ENCODE data around the gene GRIP2.

The GRIP2 gene

GRCh38 chr3:14503706-14504065 lies 36.5 kb downstream of the GRIP2 start:
- ChIA-PET POLR2A (no interaction called here), CTCF (no interaction called here)
- DNase-seq (ENCODE audit: extremely low spot score) = no peak
- TF ChIP-seq CTCF (IDR thresholded peaks at IDR 0.05; ENCODE audit: control extremely low read depth, extremely low read depth, low read depth, missing control alignments) = no peak

DNA sequence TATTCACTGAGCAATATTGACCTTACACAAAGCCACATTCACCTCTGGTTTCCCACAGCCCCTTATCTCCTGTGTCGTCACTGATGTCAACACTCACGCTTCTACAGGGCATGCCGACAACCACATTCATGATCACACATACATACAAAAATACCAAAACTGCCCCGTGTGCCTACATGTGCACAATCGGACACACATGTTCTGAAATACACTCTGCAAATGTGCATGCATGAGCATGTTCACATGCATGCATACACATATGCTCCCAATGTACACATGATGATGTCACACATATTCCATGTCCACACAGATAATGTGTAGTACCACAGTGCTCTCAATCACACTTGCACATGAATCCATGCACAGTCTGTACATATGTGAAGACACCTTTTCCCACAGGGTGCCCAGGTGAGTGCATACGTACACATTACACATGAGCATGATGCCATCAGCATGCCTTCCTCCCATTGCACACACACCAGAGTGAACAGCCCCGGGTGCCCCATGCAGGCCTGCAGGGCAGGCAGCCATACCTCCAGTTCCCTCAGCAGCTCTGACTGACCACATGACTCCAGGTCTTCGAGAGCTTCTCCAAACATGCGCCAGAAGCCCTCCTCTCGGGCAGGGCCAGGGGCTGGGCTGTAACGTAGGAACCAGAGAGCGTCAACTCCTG lies 37.0 kb downstream of the GRIP2 start:
- ChIA-PET CTCF (no interaction called here), POLR2A (no interaction called here)
- no peak for TF ChIP-seq CTCF (IDR thresholded peaks at IDR 0.05; ENCODE audit: control extremely low read depth, extremely low read depth, low read depth, missing control alignments)
- DNase-seq (ENCODE audit: extremely low spot score) = no peak

DNA sequence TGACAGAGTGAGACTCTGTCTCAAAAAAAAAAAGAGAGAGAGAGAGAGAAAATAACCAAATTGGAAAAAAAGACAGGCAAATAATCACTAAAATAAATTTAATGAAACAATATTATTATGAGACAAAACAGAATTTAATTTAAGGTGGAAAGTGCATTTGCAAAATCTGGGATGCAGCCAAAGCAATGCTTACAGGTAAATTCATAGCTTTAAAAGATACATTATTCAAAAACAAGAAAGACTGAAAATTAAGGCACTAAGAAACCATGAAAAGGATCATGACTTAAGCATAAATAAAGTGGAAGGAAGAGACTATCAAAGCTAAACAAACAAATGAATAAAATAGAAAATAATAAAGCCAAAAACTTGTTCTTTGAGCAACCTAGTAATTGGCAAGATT lies 37.7 kb downstream of the GRIP2 start:
- DNase-seq (ENCODE audit: extremely low spot score) = no peak
- TF ChIP-seq CTCF (IDR thresholded peaks at IDR 0.05; ENCODE audit: control extremely low read depth, extremely low read depth, low read depth, missing control alignments) = no peak
- POLR2A ChIA-PET = no interaction called here
- CTCF ChIA-PET = no interaction called here

- ChIA-PET CTCF (interaction anchor here (5.3 kb wide), 1 partner anchor 11 kb away, joined by 26 read pairs; no protein-coding TSS in a partner anchor), POLR2A (no interaction called here)
- TF ChIP-seq CTCF (IDR thresholded peaks at IDR 0.05; ENCODE audit: control extremely low read depth, extremely low read depth, low read depth, missing control alignments) = no peak
- DNase-seq (ENCODE audit: extremely low spot score) = no peak
These were observed 42.8 kb downstream of the GRIP2 start for GRCh38 chr3:14497321-14497720.

- ChIA-PET CTCF (interaction anchor here (5.3 kb wide), 1 partner anchor 12 kb away, joined by 26 read pairs; no protein-coding TSS in a partner anchor), POLR2A (no interaction called here)
- TF ChIP-seq CTCF (IDR thresholded peaks at IDR 0.05; ENCODE audit: control extremely low read depth, extremely low read depth, low read depth, missing control alignments) = no peak
- DNase-seq (ENCODE audit: extremely low spot score) = no peak
These were observed 43.8 kb downstream of the GRIP2 start for GRCh38 chr3:14496351-14496750.

GRCh38 chr3:14494973-14495300 lies 45.2 kb downstream of the GRIP2 start:
- ChIA-PET POLR2A (no interaction called here), CTCF (interaction anchor here (0.7 kb wide), 1 partner anchor 13 kb away, joined by 3 read pairs; no protein-coding TSS in a partner anchor)
- no peak for DNase-seq (ENCODE audit: extremely low spot score)
- no peak for TF ChIP-seq CTCF (IDR thresholded peaks at IDR 0.05; ENCODE audit: control extremely low read depth, extremely low read depth, low read depth, missing control alignments)
